B cell (primary cell): ENCODE data around the gene SLC24A3. TPM values are rescaled to one million over a fixed set of nuclear protein-coding genes. Genes with fewer than 3 reads are reported as not detected.

ENCODE experiments used
- ATAC-seq: fragments of 200-7000 bp; cut with Tn5 transposase; one replicate; pipeline ENCODE4 v1.10.0; 2021; ENCODE audit warnings: low read depth, mild to moderate bottlenecking, moderate number of reproducible peaks, moderate library complexity
- CTCF ChIA-PET: fragments of 350-600 bp; sonication (Branson Sonifier 250); formaldehyde crosslinking; loops from one replicate; lab custom pipeline; 2021; ENCODE audit warnings: antibody characterized with exemption, inconsistent platforms; lab: Charles Lee
- POLR2A ChIA-PET: fragments of 350-600 bp; sonication (Branson Sonifier 250); formaldehyde crosslinking; loops from one replicate; lab custom pipeline; 2021; ENCODE audit warnings: antibody characterized with exemption; lab: Charles Lee
- DNase-seq: peaks from one replicate; pipeline ENCODE4 v3.0.0; 2013
- H2AFZ ChIP-seq: 2 replicates; pipeline ENCODE4 v1.6.1; 2012; ENCODE audit warnings: mild to moderate bottlenecking, low read depth, low read length; ENCODE audit not compliant: insufficient read depth, poor library complexity, severe bottlenecking
- H3K27ac ChIP-seq, 2 donors: 1 replicate in 1 of 2; 2 replicates in 1 of 2; pipeline ENCODE4 v1.5.1; 2012 to 2013; ENCODE audit warnings: low read length in 2 of 2, mild to moderate bottlenecking in 2 of 2, moderate library complexity in 1 of 2
- H3K27me3 ChIP-seq, 4 experiments: fragments of 200-600 bp in 1 of 4; sonication (generic) in 1 of 4; replicated peaks in 1 of 4; 1 replicate in 2 of 4; 2 replicates in 2 of 4; pipeline versions ENCODE4 v1.6.1 to v1.7.0; 2013 to 2016; ENCODE audit warnings: low read length in 3 of 4, mild to moderate bottlenecking in 2 of 4, mixed read lengths in 1 of 4, moderate library complexity in 1 of 4; ENCODE audit not compliant: insufficient read depth in 4 of 4, control insufficient read depth in 3 of 4; ENCODE audit errors: control extremely low read depth in 1 of 4
- H3K36me3 ChIP-seq, 2 experiments: replicated peaks in 1 of 2; 1 replicate in 1 of 2; 2 replicates in 1 of 2; pipeline versions ENCODE4 v1.6.1 to v1.7.1; 2013; ENCODE audit warnings: low read length in 1 of 2; ENCODE audit not compliant: insufficient read depth in 2 of 2, control insufficient read depth in 1 of 2; ENCODE audit errors: control extremely low read depth in 1 of 2, extremely low read depth in 1 of 2
- H3K4me1 ChIP-seq, 2 donors: fragments of 200-600 bp in 1 of 2; sonication (generic) in 1 of 2; 1 replicate in 1 of 2; 2 replicates in 1 of 2; pipeline versions ENCODE4 v1.5.1 to v1.6.1; 2013 to 2017; ENCODE audit warnings: low read length in 2 of 2; ENCODE audit not compliant: control insufficient read depth in 2 of 2, insufficient read depth in 2 of 2
- H3K4me2 ChIP-seq: replicated peaks from 2 replicates; pipeline ENCODE3; 2012; ENCODE audit warnings: mild to moderate bottlenecking, low read depth, low read length; ENCODE audit not compliant: poor library complexity, severe bottlenecking
- H3K4me3 ChIP-seq, 5 experiments: fragments of 200-600 bp in 1 of 5; sonication (generic) in 1 of 5; 1 replicate in 3 of 5; 2 replicates in 2 of 5; pipeline versions ENCODE4 v1.5.1 to v1.7.0; 2011 to 2016; ENCODE audit warnings: low read length in 4 of 5, mild to moderate bottlenecking in 4 of 5, low read depth in 2 of 5, control low read depth in 1 of 5, moderate library complexity in 1 of 5; ENCODE audit not compliant: insufficient read depth in 1 of 5; ENCODE audit errors: control extremely low read depth in 1 of 5, extremely low read depth in 1 of 5
- H3K79me2 ChIP-seq: fragments of 200-600 bp; sonication (generic); one replicate; pipeline ENCODE4 v1.6.0; 2016; ENCODE audit warnings: low read length; ENCODE audit not compliant: control insufficient read depth, insufficient read depth
- H3K9ac ChIP-seq: fragments of 200-600 bp; sonication (generic); 2 replicates; pipeline ENCODE4 v1.6.1; 2017; ENCODE audit warnings: mild to moderate bottlenecking, low read length, moderate library complexity
- H3K9me3 ChIP-seq, 3 donors: one replicate each; pipeline versions ENCODE4 v1.6.1 to v1.7.1; 2013; ENCODE audit warnings: low read length in 2 of 3; ENCODE audit not compliant: control insufficient read depth in 2 of 3, insufficient read depth in 1 of 3; ENCODE audit errors: control extremely low read depth in 1 of 3
- H4K20me1 ChIP-seq: 2 replicates; pipeline ENCODE4 v1.6.0; 2012; ENCODE audit warnings: mild to moderate bottlenecking, low read length; ENCODE audit not compliant: insufficient read depth, control insufficient read depth, poor library complexity, severe bottlenecking
- H3K27ac Mint-ChIP-seq: one replicate; pipeline ENCODE4 v1.8.0; 2021; ENCODE audit warnings: mixed read lengths
- H3K27me3 Mint-ChIP-seq: one replicate; pipeline ENCODE4 v1.8.0; 2021; ENCODE audit warnings: mixed read lengths
- H3K4me1 Mint-ChIP-seq: one replicate; pipeline ENCODE4 v1.8.0; 2021; ENCODE audit warnings: mixed read lengths
- H3K4me3 Mint-ChIP-seq: one replicate; pipeline ENCODE4 v1.8.0; 2021; ENCODE audit warnings: mixed read lengths
- H3K9me3 Mint-ChIP-seq: one replicate; pipeline ENCODE4 v1.8.0; 2022; ENCODE audit warnings: mixed read lengths; ENCODE audit not compliant: insufficient read depth
- CTCF ChIP-seq: fragments of 200-600 bp; IDR thresholded peaks from one replicate; pipeline ENCODE4 v1.8.0; 2022; ENCODE audit warnings: antibody characterized with exemption, mild to moderate bottlenecking
- EZH2 ChIP-seq: IDR thresholded peaks from 2 replicates; pipeline ENCODE4 v1.6.1; 2012; ENCODE audit warnings: borderline replicate concordance, low read depth, mild to moderate bottlenecking, moderate library complexity, low read length; ENCODE audit not compliant: insufficient read depth, poor library complexity, severe bottlenecking
- WGBS: methylation state at CpG from one replicate; pipeline ENCODE4 v1.1.5; 2013; ENCODE audit warnings: missing lambda C conversion rate; ENCODE audit not compliant: insufficient coverage; 5-methylcytosine and 5-hydroxymethylcytosine counted together
- intact Hi-C: fragments of 100-400 bp; cut with micrococcal nuclease; formaldehyde crosslinking; loops from one replicate; pipeline ENCODE4 v1.10.0; 2022
- polyA plus RNA-seq: library from polyadenylated mRNA; depleted of rRNA; stranded (reverse); fragments of >200 nt; gene quantifications from 2 replicates; pipeline ENCODE4 v1.2.3, GENCODE V29; 2012
- total RNA-seq, 2 donors: library from RNA; stranded (reverse); fragments of 120-200 nt in 1 of 2; gene quantifications; 1 replicate in 1 of 2; 2 replicates in 1 of 2; pipeline versions ENCODE4 v1.2.3 to v1.2.4, GENCODE V29; 2013 to 2022

The SLC24A3 gene
- total and polyA plus RNA-seq, 2 donors (not counting 1 experiment from before 2014, with no cell fraction given), result not detected

DNA sequence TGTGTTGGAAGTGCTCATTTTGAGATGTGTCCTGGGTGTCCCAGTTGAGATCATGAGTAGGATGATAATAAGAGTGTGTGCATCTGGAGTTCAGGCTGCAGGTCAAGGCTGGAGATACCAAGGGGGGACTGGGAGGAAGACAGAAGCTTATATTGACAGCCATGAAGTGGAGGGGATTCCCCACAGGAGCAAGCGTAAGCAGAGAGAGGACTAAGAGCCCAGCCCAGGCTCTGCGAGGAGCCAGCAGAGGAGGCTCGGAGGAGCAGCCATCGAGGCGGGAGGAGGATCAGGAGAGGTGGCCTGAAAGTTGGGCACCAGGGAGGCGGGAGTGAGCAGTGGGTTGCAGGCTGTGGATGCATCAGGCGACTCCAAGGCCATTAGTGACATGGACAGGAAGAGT, 116.2 kb downstream of the SLC24A3 start:
- intact Hi-C loops, result no loop called here
- H3K27ac Mint-ChIP-seq, result no peak overlapping the region
- no peaks in the 10 kb centered on the region for H4K20me1 ChIP-seq
- H3K9me3 ChIP-seq, result no peaks in the 10 kb centered on the region
- H3K27me3 Mint-ChIP-seq, result peaks cover 35% of the 10 kb centered on the region
- ChIA-PET POLR2A (no interaction called here), CTCF (no interaction called here)
- H3K9ac ChIP-seq, result no peak overlapping the region
- ATAC-seq (no peak), DNase-seq (no peak)
- no peaks in the 10 kb centered on the region for H3K9me3 Mint-ChIP-seq
- H3K4me1 Mint-ChIP-seq, result peaks cover 3% of the 10 kb centered on the region
- H3K27ac ChIP-seq, result no peak overlapping the region
- no peak for TF ChIP-seq CTCF
- no peak for TF ChIP-seq EZH2
- no peak overlapping the region for H3K4me3 ChIP-seq
- H3K27me3 ChIP-seq, result peaks cover 0 to 2% (median 0%) of the 10 kb centered on the region in 4 experiments
- H2AFZ ChIP-seq, result no peak overlapping the region
- WGBS, result 84% methylated on average over 7 of the region's 7 CpGs
- no peak overlapping the region for H3K4me2 ChIP-seq
- no peaks in the 10 kb centered on the region for H3K36me3 ChIP-seq
- no peaks in the 10 kb centered on the region for H3K4me1 ChIP-seq
- H3K79me2 ChIP-seq, result no peaks in the 10 kb centered on the region
- no peak overlapping the region for H3K4me3 Mint-ChIP-seq

DNA sequence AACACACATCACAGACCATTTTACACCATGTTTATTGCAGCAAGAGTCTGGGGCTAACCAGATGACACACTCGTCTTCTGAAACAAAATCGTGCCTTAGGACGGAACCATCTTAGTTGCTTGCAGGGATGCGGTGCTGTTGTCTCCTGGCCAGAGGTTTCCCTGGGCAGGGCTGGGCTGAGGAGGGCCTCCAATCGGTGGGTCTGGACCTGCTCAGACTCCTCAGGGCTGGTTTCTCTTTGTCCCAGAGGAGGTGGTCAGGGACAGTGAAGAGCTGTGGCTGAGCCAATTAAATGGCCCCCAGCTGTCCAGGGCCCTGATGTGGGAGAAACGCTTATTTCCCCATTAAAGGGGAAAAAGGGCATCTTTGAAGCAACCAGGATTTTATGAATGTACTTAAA, 117.6 kb downstream of the SLC24A3 start:
- Histone ChIP-seq H3K4me1 (no peaks in the 10 kb centered on the region), H3K4me3 (no peak overlapping the region), H3K27ac (no peak overlapping the region), H3K79me2 (no peaks in the 10 kb centered on the region), H2AFZ (no peak overlapping the region), H4K20me1 (no peaks in the 10 kb centered on the region), H3K9ac (no peak overlapping the region), H3K36me3 (no peaks in the 10 kb centered on the region), H3K4me2 (no peak overlapping the region), H3K27me3 (peaks cover 0 to 2% (median 0%) of the 10 kb centered on the region in 4 experiments), H3K9me3 (no peaks in the 10 kb centered on the region)
- H3K4me3 Mint-ChIP-seq, result no peak overlapping the region
- H3K4me1 Mint-ChIP-seq, result peaks cover 3% of the 10 kb centered on the region
- H3K9me3 Mint-ChIP-seq, result no peaks in the 10 kb centered on the region
- intact Hi-C loops, result no loop called here
- DNase-seq, result no peak
- TF ChIP-seq CTCF, result no peak
- no peak for TF ChIP-seq EZH2
- no peak overlapping the region for H3K27ac Mint-ChIP-seq
- ChIA-PET CTCF (no interaction called here), POLR2A (no interaction called here)
- H3K27me3 Mint-ChIP-seq, result peaks cover 35% of the 10 kb centered on the region
- 97% methylated on average over 6 of the region's 6 CpGs for WGBS
- ATAC-seq, result no peak
